H9 (cell line): ENCODE data around the gene APC. TPM values are rescaled to one million over a fixed set of nuclear protein-coding genes. Genes with fewer than 3 reads are reported as not detected.
"Not testable (repeated sequence)": the region's sequence is repeated elsewhere in the genome, so short reads cannot be mapped to it uniquely, and the experiment has no call there.

Experiments used
- DNase-seq: peaks from one replicate; pipeline ENCODE4 v3.0.0-alpha.2; 2017
- H2AFZ ChIP-seq: one replicate; pipeline ENCODE4 v1.6.1; 2013; ENCODE audit warnings: mild to moderate bottlenecking, low read length, control low read depth, moderate library complexity
- H2AK5ac ChIP-seq: 2 replicates; pipeline ENCODE4 v1.6.1; 2013; ENCODE audit warnings: low read length, control low read depth, mixed read lengths; ENCODE audit not compliant: insufficient read length
- H2BK120ac ChIP-seq: one replicate; pipeline ENCODE4 v1.6.1; 2013; ENCODE audit warnings: low read depth, mild to moderate bottlenecking, low read length, control low read depth, inconsistent platforms; ENCODE audit not compliant: poor library complexity, severe bottlenecking
- H2BK12ac ChIP-seq: 2 replicates; pipeline ENCODE4 v1.6.1; 2013; ENCODE audit warnings: low read length, control low read depth, mixed read lengths, low read depth; ENCODE audit not compliant: insufficient read length
- H2BK15ac ChIP-seq: 2 replicates; pipeline ENCODE4 v1.6.1; 2013; ENCODE audit warnings: low read depth, low read length, control low read depth
- H2BK20ac ChIP-seq: one replicate; pipeline ENCODE4 v1.6.1; 2013; ENCODE audit warnings: low read depth, mild to moderate bottlenecking, low read length, control low read depth, inconsistent platforms; ENCODE audit not compliant: poor library complexity, severe bottlenecking
- H2BK5ac ChIP-seq: 2 replicates; pipeline ENCODE4 v1.6.1; 2013; ENCODE audit warnings: low read length, control low read depth, mixed read lengths; ENCODE audit not compliant: insufficient read length
- H3K14ac ChIP-seq: 2 replicates; pipeline ENCODE4 v1.6.1; 2013; ENCODE audit warnings: low read length, control low read depth; ENCODE audit not compliant: insufficient read depth
- H3K18ac ChIP-seq: 2 replicates; pipeline ENCODE4 v1.6.1; 2013; ENCODE audit warnings: low read depth, mild to moderate bottlenecking, mixed read lengths, low read length, control low read depth; ENCODE audit not compliant: insufficient read length
- H3K23ac ChIP-seq: 2 replicates; pipeline ENCODE4 v1.6.1; 2013; ENCODE audit warnings: low read length, control low read depth, mixed read lengths, low read depth; ENCODE audit not compliant: insufficient read length
- H3K23me2 ChIP-seq: 2 replicates; pipeline ENCODE4 v1.6.1; 2013; ENCODE audit warnings: low read depth, mild to moderate bottlenecking, mixed read lengths, low read length, control low read depth; ENCODE audit not compliant: insufficient read length, poor library complexity, severe bottlenecking
- H3K27ac ChIP-seq: 2 replicates; pipeline ENCODE4 v1.5.1; 2013; ENCODE audit warnings: low read length, control low read depth, mixed read lengths, low read depth; ENCODE audit not compliant: insufficient read length
- H3K27me3 ChIP-seq: 2 replicates; pipeline ENCODE4 v1.6.1; 2013; ENCODE audit warnings: low read length, control low read depth, inconsistent platforms; ENCODE audit not compliant: insufficient read depth
- H3K4ac ChIP-seq: 2 replicates; pipeline ENCODE4 v1.6.1; 2013; ENCODE audit warnings: low read depth, mild to moderate bottlenecking, control low read depth, inconsistent platforms, low read length, moderate library complexity
- H3K4me1 ChIP-seq: 2 replicates; pipeline ENCODE4 v1.6.1; 2013; ENCODE audit warnings: low read length, control low read depth, inconsistent platforms; ENCODE audit not compliant: insufficient read depth
- H3K4me2 ChIP-seq: 2 replicates; pipeline ENCODE4 v1.6.1; 2013; ENCODE audit warnings: low read length, control low read depth, mixed read lengths; ENCODE audit not compliant: insufficient read length, insufficient read depth
- H3K56ac ChIP-seq: 2 replicates; pipeline ENCODE4 v1.6.1; 2013; ENCODE audit warnings: low read depth, mild to moderate bottlenecking, mixed read lengths, low read length, control low read depth; ENCODE audit not compliant: insufficient read length
- H3K79me1 ChIP-seq: 2 replicates; pipeline ENCODE4 v1.6.1; 2013; ENCODE audit warnings: low read depth, mild to moderate bottlenecking, moderate library complexity, low read length, control low read depth, inconsistent platforms; ENCODE audit not compliant: insufficient read depth, poor library complexity, severe bottlenecking
- H3K79me2 ChIP-seq: 2 replicates; pipeline ENCODE4 v1.6.1; 2013; ENCODE audit warnings: low read length, control low read depth, inconsistent platforms; ENCODE audit not compliant: insufficient read depth
- H3K9ac ChIP-seq: 2 replicates; pipeline ENCODE4 v1.6.1; 2013; ENCODE audit warnings: low read length, control low read depth, mixed read lengths; ENCODE audit not compliant: insufficient read length; ENCODE audit errors: extremely low read depth
- H3K9me3 ChIP-seq: one replicate; pipeline ENCODE4 v1.6.1; 2013; ENCODE audit warnings: low read depth, low read length, inconsistent platforms; ENCODE audit not compliant: control insufficient read depth
- H3T11ph ChIP-seq: one replicate; pipeline ENCODE4 v1.6.1; 2013; ENCODE audit warnings: mild to moderate bottlenecking, low read length, control low read depth, inconsistent platforms
- H4K20me1 ChIP-seq: one replicate; pipeline ENCODE4 v1.6.1; 2013; ENCODE audit not compliant: control insufficient read depth, insufficient read length, insufficient read depth
- H4K5ac ChIP-seq: 2 replicates; pipeline ENCODE4 v1.6.1; 2013; ENCODE audit warnings: low read depth, mild to moderate bottlenecking, mixed read lengths, low read length, control low read depth; ENCODE audit not compliant: insufficient read length
- H4K8ac ChIP-seq: replicated peaks from 2 replicates; pipeline ENCODE4 v1.6.1; 2013; ENCODE audit warnings: low read length, control low read depth, mixed read lengths, low read depth; ENCODE audit not compliant: insufficient read length
- H4K91ac ChIP-seq: 2 replicates; pipeline ENCODE4 v1.6.1; 2013; ENCODE audit warnings: low read depth, mild to moderate bottlenecking, moderate library complexity, mixed read lengths, low read length, control low read depth; ENCODE audit not compliant: insufficient read length
- H3K27ac Mint-ChIP-seq, 3 experiments: 2 replicates in 2 of 3; 3 replicates in 1 of 3; pipeline ENCODE4 v1.8.0; 2020 to 2021; ENCODE audit warnings: mixed read lengths in 3 of 3, mild to moderate bottlenecking in 1 of 3, moderate library complexity in 1 of 3
- H3K27me3 Mint-ChIP-seq: 2 replicates; pipeline ENCODE4 v1.8.0; 2021; ENCODE audit warnings: low read depth, mild to moderate bottlenecking, moderate library complexity, mixed read lengths
- H3K36me3 Mint-ChIP-seq, 3 experiments: 2 replicates in 2 of 3; 3 replicates in 1 of 3; pipeline ENCODE4 v1.8.0; 2020 to 2021; ENCODE audit warnings: low read depth in 3 of 3, mixed read lengths in 3 of 3; ENCODE audit not compliant: insufficient read depth in 1 of 3
- H3K4me1 Mint-ChIP-seq, 2 experiments: 2 replicates each; pipeline ENCODE4 v1.8.0; 2020; ENCODE audit warnings: mixed read lengths in 2 of 2
- H3K4me3 Mint-ChIP-seq, 2 experiments: 2 replicates in 1 of 2; 3 replicates in 1 of 2; pipeline ENCODE4 v1.8.0; 2020 to 2021; ENCODE audit warnings: mild to moderate bottlenecking in 2 of 2, mixed read lengths in 2 of 2, moderate library complexity in 1 of 2
- H3K9me3 Mint-ChIP-seq, 2 experiments: 2 replicates in 1 of 2; 3 replicates in 1 of 2; pipeline ENCODE4 v1.8.0; 2020; ENCODE audit warnings: mild to moderate bottlenecking in 2 of 2, mixed read lengths in 2 of 2, moderate library complexity in 1 of 2
- CTCF ChIP-seq: fragments of 200-600 bp; sonication (generic); conservative IDR thresholded peaks from 3 replicates; pipeline ENCODE4 v1.8.0; 2021; ENCODE audit warnings: antibody characterized with exemption, mild to moderate bottlenecking
- WGBS: extraction: QIAGEN DNeasy Blood & Tissue Kit; methylation state at CpG from one replicate; pipeline ENCODE4 v1.1.7; 2013; ENCODE audit warnings: missing lambda C conversion rate, low lambda C conversion rate, mixed read lengths; ENCODE audit not compliant: insufficient read length; ENCODE audit errors: extremely low coverage; 5-methylcytosine and 5-hydroxymethylcytosine counted together
- total RNA-seq: library from RNA; stranded (reverse); gene quantifications from 2 replicates; pipeline ENCODE4 v1.2.1, GENCODE V29; 2021

APC gene
- total RNA-seq, 1 experiment from 2014 or later = 29.3 TPM

DNA sequence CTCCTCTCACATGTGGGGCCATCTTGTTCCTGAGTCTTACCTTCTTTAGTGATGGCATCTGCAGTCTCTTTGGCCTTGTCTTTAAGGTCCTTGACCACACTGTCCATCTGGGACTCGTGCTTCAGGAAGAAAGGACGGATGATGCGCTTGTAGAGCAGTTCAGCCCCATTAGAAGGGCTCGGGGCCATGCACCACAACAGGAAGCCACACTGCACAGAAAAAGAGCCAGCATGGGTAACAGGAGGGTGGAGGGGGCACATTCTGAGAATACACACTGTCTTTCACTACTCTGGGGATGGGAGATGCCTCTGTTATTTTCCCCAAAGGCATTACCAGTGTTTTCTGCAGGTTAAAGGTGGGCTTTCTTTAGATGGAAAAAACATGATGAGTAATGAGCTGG is 149.3 kb downstream of the APC start:
- no peak overlapping the region for H4K91ac ChIP-seq
- TF ChIP-seq CTCF = no peak
- H3K9me3 ChIP-seq = no peaks in the 10 kb centered on the region
- H3K27me3 ChIP-seq = no peaks in the 10 kb centered on the region
- H4K8ac ChIP-seq = no peak overlapping the region
- H3K4me2 ChIP-seq = no peak overlapping the region
- H2BK12ac ChIP-seq = no peak overlapping the region
- no peak overlapping the region for H2BK5ac ChIP-seq
- H3K9ac ChIP-seq = no peak overlapping the region
- no peaks in the 10 kb centered on the region for H3K27me3 Mint-ChIP-seq
- H4K5ac ChIP-seq = no peak overlapping the region
- no peaks in the 10 kb centered on the region for H3K23me2 ChIP-seq
- peaks cover 6 to 33% (median 21%) of the 10 kb centered on the region in 3 experiments; a peak in 6 of 7 replicates for H3K36me3 Mint-ChIP-seq
- H3K56ac ChIP-seq = no peak overlapping the region
- H3K79me2 ChIP-seq = 0 out of 2 replicates have a peak, but pooled peaks cover 2% of the 10 kb centered on the region
- H3K27ac ChIP-seq = no peak overlapping the region
- WGBS = no CpG with 5 or more reads among the region's 4 CpGs
- H2AFZ ChIP-seq = no peak overlapping the region
- H3K4me1 Mint-ChIP-seq = no peaks in the 10 kb centered on the region
- no peak overlapping the region for H2BK15ac ChIP-seq
- no peaks in the 10 kb centered on the region for H4K20me1 ChIP-seq
- no peak overlapping the region for H2BK20ac ChIP-seq
- H3K4ac ChIP-seq = no peak overlapping the region
- H3T11ph ChIP-seq = no peak overlapping the region
- no peak overlapping the region for H2AK5ac ChIP-seq
- H3K9me3 Mint-ChIP-seq = no peaks in the 10 kb centered on the region
- no peak overlapping the region for H2BK120ac ChIP-seq
- H3K4me3 Mint-ChIP-seq = no peak overlapping the region
- no peak overlapping the region for H3K14ac ChIP-seq
- no peaks in the 10 kb centered on the region for H3K79me1 ChIP-seq
- H3K23ac ChIP-seq = no peak overlapping the region
- H3K27ac Mint-ChIP-seq = peak overlapping the region in 2 of 3 experiments; percentile 34; a peak in 1 of 7 replicates
- no peak for DNase-seq
- no peaks in the 10 kb centered on the region for H3K4me1 ChIP-seq
- no peak overlapping the region for H3K18ac ChIP-seq

- WGBS = no CpG with 5 or more reads among the region's 8 CpGs
- not testable (repeated sequence) for H2BK15ac ChIP-seq, H3K9me3 ChIP-seq
Observed at GRCh38 chr5:112892066-112892465, 154.4 kb downstream of the APC start.

More at GRCh38 chr5:112892066-112892465, 154.4 kb downstream of the APC start:
- not testable (repeated sequence) for H4K20me1 ChIP-seq, H3K79me2 ChIP-seq, H3K9ac ChIP-seq, H4K5ac ChIP-seq, H3K4me1 Mint-ChIP-seq, H3T11ph ChIP-seq, H4K8ac ChIP-seq, H3K56ac ChIP-seq, H3K27me3 ChIP-seq, H3K79me1 ChIP-seq, H2BK20ac ChIP-seq, H3K4me1 ChIP-seq, H3K9me3 Mint-ChIP-seq, H2BK120ac ChIP-seq, H3K14ac ChIP-seq, H2BK12ac ChIP-seq, H3K4me2 ChIP-seq, H3K27ac Mint-ChIP-seq, H2AFZ ChIP-seq, H3K4ac ChIP-seq, H3K27ac ChIP-seq, H3K18ac ChIP-seq, H3K23me2 ChIP-seq, H4K91ac ChIP-seq, H3K27me3 Mint-ChIP-seq, H2AK5ac ChIP-seq, H3K4me3 Mint-ChIP-seq, DNase-seq, H2BK5ac ChIP-seq, H3K23ac ChIP-seq
- peaks cover 6 to 26% (median 19%) of the 10 kb centered on the region in 3 experiments; a peak in 6 of 7 replicates for H3K36me3 Mint-ChIP-seq
